Fibroblast of lung (primary cell): ENCODE results near the gene CXCL12.

Experiments
- CTCF ChIP-seq, 2 donors: IDR thresholded peaks in 1 of 2; conservative IDR thresholded peaks in 1 of 2; 1 replicate in 1 of 2; 2 replicates in 1 of 2; pipeline ENCODE4 v1.5.1; 2011 to 2012; ENCODE audit warnings: low read length in 2 of 2, control low read depth in 1 of 2, inconsistent platforms in 1 of 2, low read depth in 1 of 2, mild to moderate bottlenecking in 1 of 2
- EZH2 ChIP-seq: IDR thresholded peaks from 2 replicates; pipeline ENCODE4 v1.5.1; 2012; ENCODE audit warnings: low read length, control low read depth, mild to moderate bottlenecking; ENCODE audit errors: missing control alignments

- no peak for TF ChIP-seq EZH2
- no peak for TF ChIP-seq CTCF (conservative IDR thresholded peaks at IDR 0.05 in 1 of 2, IDR thresholded peaks at IDR 0.05 in 1 of 2; ENCODE audit: low read depth in 1 of 2, low read length in 2 of 2)
Observed at GRCh38 chr10:44384601-44385025, 284 bp downstream of the CXCL12 start.
